Activated T-cell treated with anti-CD3 and anti-CD28 coated beads, Interleukin-2, amount 50 U/mL, for 1 hour (primary cell): ENCODE measurements around the gene SPATS2L.

ENCODE experiments used
- DNase-seq: peaks from one replicate; pipeline ENCODE4 v3.0.0-alpha.2; 2020

The SPATS2L gene

GRCh38 chr2:200418399-200418798, 111.9 kb downstream of the SPATS2L start:
- no peak for DNase-seq

- DNase-seq, result no peak
Measured at GRCh38 chr2:200419325-200419724, 112.8 kb downstream of the SPATS2L start.

GRCh38 chr2:200421270-200421669, 114.8 kb downstream of the SPATS2L start:
- no peak for DNase-seq

GRCh38 chr2:200422071-200422470, 115.6 kb downstream of the SPATS2L start:
- no peak for DNase-seq

- no peak for DNase-seq
Measured at GRCh38 chr2:200422532-200423261, 116.2 kb downstream of the SPATS2L start.

- no peak for DNase-seq
Measured at GRCh38 chr2:200423541-200423940, 117.0 kb downstream of the SPATS2L start.

GRCh38 chr2:200425026-200425821, 118.7 kb downstream of the SPATS2L start:
- DNase-seq, result no peak

- no peak for DNase-seq
Measured at GRCh38 chr2:200426754-200427153, 120.3 kb downstream of the SPATS2L start.

GRCh38 chr2:200428961-200429665, 122.6 kb downstream of the SPATS2L start:
- no peak for DNase-seq

GRCh38 chr2:200430017-200430416, 123.5 kb downstream of the SPATS2L start:
- no peak for DNase-seq

- no peak for DNase-seq
Measured at GRCh38 chr2:200431996-200432705, 125.7 kb downstream of the SPATS2L start.

GRCh38 chr2:200435379-200435778, 128.9 kb downstream of the SPATS2L start:
- DNase-seq, result no peak

- DNase-seq, result no peak
Measured at GRCh38 chr2:200438251-200438650, 131.8 kb downstream of the SPATS2L start.

GRCh38 chr2:200438846-200439245, 132.4 kb downstream of the SPATS2L start:
- no peak for DNase-seq

GRCh38 chr2:200439981-200440380, 133.5 kb downstream of the SPATS2L start:
- DNase-seq, result no peak

GRCh38 chr2:200442471-200442870, 136.0 kb downstream of the SPATS2L start:
- DNase-seq, result no peak

- no peak for DNase-seq
Measured at GRCh38 chr2:200443376-200443775, 136.9 kb downstream of the SPATS2L start.

GRCh38 chr2:200443916-200444315, 137.4 kb downstream of the SPATS2L start:
- no peak for DNase-seq

- DNase-seq, result no peak
Measured at GRCh38 chr2:200444530-200444929, 138.0 kb downstream of the SPATS2L start.

- DNase-seq, result no peak
Measured at GRCh38 chr2:200445284-200445683, 138.8 kb downstream of the SPATS2L start.

- no peak for DNase-seq
Measured at GRCh38 chr2:200446612-200447011, 140.1 kb downstream of the SPATS2L start.

- DNase-seq, result no peak
Measured at GRCh38 chr2:200447139-200447855, 140.8 kb downstream of the SPATS2L start.
